Islet of Langerhans (tissue), 1 donor: ENCODE measurements around the gene HMCN2.

Experiments
- FAIRE-seq: peaks from one replicate; lab custom pipeline; 2011; peaks lifted over from hg19 to GRCh38; lab: Jason Lieb, UNC

HMCN2 gene

GRCh38 chr9:130370226-130370625, 104.7 kb downstream of the HMCN2 start:
- FAIRE-seq: no peak

DNA sequence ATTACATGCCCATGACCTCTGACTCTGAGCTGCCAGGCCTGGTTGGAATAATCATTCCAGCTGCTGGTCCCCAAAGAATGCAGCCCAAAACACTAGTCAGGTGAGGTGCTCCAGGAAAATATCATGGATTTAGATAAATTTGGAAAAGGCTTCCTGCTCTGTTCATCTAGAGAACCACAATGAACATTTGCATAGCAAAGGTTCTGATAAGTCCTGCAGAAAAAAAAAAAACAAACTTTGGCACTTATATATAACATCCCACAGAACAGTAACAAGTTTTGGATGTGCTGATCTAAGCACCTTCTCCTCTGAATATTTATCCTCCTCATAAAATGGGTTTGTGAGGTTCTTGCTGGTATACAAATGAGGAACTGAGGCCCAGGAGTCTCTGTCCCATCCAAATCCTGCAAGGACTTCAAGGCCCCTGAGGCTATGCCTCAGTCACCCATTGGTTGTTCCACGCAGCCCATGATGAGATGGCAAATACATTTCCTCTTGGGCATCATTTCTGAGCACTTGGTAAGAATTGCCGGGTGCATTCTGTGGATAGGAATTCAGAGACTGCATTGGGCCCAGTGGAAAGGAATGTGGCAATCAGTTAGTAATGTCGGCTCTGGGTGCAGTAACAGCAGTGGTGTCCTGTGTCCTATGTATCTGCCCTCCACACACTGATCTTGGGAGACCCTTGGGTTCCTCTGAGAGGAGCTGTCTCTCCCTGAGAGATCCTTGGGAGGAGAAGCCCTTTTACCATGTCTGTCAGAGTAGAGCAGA, 105.8 kb downstream of the HMCN2 start:
- FAIRE-seq: no peak

DNA sequence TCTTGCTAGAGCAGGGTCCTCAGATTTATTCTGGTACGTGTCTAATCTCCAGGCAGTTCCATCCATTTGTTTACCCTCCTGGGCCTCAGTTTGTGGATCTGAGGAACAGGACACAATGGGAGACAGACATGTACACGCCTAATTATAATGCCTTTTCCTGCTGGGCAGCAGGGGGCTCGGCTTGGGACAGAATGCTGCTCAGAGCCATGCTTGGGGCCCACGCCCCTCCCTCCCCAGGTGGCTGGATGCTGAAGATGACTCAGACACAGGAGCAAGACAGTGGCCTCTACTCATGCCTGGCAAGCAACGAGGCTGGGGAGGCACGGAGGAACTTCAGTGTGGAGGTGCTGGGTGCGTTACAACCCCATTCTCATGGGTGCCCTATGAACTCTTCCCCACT, 106.5 kb downstream of the HMCN2 start:
- no peak for FAIRE-seq

DNA sequence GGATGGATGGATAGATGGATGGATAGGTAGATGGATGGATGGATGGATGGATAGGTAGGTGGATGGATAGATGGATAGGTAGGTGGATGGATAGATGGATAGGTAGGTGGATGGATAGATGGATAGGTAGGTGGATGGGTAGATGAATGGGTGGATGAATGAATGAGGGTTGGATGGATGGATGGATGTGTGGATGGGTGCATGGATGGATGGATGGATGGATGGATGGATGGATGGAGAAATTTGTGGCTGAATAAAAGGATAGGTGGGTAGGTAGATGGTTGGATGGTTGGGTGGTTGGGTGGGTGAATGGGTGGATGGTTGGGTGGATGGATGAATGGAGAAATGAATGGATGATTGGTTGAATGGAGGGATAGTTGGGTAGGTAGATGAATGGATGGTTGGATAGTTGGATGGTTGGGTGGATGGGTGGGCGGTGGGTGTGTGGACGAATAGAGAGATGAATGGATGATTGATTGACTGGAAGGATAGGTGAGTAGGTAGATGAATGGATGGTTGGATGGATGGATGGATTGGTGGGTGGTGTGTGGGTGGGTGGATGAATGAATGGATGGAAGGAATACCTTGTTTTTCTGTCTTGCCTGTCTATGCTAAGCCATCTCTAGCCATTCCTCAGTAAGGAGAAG, 108.2 kb downstream of the HMCN2 start:
- FAIRE-seq: no peak

DNA sequence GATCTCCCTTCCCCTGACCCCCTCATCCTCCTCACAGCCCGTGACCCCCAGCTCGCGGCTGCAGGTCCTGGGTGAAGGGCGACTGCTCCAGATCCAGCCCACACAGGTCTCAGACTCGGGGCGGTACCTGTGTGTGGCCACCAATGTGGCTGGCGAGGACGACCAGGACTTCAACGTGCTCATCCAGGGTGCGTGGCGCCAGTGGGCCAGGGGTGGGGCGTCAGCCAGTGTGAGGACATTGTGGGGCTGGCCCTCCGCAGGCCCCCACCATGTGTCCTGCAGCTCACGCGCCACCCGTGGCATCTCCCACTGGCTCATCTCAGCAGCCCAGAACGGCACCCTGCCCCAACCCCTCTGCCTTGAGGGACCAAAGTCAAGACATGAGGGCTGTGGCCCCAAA, 112.1 kb downstream of the HMCN2 start:
- FAIRE-seq: no peak

GRCh38 chr9:130378875-130379648, 113.5 kb downstream of the HMCN2 start:
- FAIRE-seq: no peak

DNA sequence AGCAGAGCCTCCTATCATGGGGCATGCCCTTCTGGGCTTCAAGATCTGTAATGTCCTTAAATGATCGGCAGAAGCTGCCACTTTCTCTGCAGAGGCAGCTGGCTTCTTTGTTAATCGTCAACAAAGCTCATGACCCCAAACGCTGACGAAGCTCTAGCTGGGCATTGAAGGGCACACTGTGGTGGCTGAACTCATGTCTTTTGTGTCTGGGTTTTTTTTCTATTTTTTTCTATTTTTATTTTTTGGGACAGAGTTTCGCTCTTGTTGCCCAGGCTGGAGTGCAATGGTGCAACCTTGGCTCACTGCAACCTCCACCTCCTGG, 114.0 kb downstream of the HMCN2 start:
- no peak for FAIRE-seq

- FAIRE-seq: no peak
These were observed 115.4 kb downstream of the HMCN2 start for GRCh38 chr9:130380920-130381469.

DNA sequence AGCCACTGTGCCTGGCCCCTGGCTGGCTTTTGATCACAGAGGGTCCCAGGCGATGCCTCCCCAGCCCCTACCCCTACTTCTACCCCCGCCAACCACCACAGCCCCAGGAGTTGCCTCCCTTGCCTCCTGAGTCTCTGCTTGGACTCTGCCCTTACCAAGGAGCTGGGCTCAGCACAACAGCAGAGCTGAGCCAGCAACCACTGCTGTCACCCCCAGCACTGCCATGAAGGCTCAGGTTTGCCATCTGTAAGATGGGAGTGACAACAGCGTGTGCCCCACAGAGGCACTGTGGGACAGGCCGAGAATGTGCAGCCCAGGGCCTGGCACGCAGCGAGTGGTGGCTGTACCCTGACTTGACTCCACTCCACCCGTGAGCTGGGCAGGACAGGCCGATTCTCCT, 116.1 kb downstream of the HMCN2 start:
- no peak for FAIRE-seq

GRCh38 chr9:130382096-130382495, 116.5 kb downstream of the HMCN2 start:
- FAIRE-seq: no peak

GRCh38 chr9:130382636-130383349, 117.2 kb downstream of the HMCN2 start:
- no peak for FAIRE-seq

DNA sequence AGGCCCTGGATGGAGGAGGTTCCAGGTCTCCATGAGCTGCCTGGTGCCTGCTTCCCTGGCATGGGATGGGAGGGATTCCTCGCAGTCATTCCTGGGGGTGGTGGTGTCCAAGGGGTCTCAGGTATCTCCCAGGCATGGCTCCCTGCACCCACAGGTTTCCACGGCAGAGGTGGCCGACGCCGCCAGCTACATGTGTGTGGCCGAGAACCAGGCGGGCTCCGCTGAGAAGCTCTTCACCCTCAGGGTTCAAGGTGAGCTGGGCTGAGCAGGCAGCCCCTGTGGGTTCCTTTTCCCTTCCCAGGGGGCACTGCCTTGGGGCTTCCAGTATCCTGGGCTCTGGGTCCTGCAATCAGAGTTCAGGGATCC, 117.8 kb downstream of the HMCN2 start:
- no peak for FAIRE-seq

GRCh38 chr9:130383979-130384676, 118.6 kb downstream of the HMCN2 start:
- no peak for FAIRE-seq

DNA sequence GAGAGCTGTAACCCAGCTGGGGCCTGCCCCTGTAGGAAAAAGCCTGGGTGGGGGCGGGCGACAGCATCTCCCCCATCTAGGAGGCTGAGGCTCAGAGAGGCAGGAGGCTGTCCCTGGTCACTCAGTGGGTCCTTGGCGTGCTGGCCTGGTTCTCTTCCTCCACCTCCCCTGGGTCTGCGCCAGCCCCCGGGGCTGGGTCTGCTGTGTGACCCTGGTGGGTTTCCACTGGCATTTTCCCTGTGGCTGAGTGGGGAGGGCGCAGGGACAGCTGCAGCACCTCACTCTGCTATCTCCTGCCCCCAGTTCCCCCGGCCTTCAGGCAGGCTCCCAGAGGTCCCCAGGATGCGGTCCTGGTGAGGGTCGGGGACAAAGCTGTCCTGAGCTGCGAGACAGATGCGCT, 119.7 kb downstream of the HMCN2 start:
- FAIRE-seq: no peak

GRCh38 chr9:130387398-130387797, 121.8 kb downstream of the HMCN2 start:
- no peak for FAIRE-seq

DNA sequence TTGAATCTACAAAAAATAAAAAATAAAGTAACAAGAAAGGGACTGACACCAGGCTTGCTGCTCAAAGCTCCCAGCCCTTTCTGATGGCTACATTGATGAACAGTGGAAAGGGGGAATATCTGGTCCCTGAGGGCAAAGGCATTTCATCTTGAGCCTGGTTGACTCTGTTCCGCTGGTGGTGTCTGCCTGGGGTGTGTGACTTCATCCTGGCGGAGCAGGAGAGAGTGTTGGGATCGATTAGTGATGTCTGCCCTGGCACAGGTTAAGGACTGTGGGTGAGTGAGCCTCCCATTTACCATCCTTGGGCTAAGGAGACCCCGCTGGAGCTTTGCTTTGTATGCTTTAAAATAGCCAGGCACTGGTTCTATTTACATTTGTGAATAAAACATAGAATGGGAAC, 122.3 kb downstream of the HMCN2 start:
- no peak for FAIRE-seq

DNA sequence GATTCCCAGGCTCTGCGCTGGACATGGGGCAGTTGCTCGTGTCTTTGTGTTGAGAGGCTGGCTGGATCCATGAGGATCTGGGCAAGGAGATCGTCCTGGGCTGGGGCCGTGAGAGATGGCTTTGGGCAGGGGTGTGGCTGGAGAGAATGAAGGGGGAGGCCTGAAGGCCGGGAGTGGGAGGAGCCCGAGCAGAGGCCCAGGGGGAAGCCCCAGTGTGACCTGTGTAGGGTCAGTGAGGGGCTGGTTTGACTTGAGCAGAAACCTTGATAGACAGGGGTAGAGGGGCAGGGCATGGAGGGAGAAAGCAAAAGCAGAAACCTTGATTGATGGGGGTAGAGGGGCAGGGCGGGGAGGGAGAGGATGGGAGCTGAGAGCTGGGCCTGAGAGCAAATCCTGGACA, 124.8 kb downstream of the HMCN2 start:
- no peak for FAIRE-seq

DNA sequence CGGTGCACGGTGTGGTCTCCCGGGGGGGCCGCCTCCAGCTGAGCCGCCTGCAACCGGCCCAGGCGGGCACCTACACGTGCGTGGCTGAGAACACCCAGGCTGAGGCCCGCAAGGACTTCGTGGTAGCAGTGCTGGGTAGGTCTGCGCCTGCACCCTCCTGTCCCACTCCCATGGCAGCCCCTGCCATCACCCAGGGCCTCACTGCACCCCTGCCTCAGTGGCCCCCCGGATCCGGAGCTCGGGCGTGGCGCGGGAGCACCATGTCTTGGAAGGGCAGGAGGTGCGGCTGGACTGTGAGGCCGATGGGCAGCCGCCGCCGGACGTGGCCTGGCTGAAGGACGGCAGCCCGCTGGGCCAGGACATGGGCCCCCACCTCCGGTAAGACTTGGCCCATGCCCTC, 125.4 kb downstream of the HMCN2 start:
- FAIRE-seq: no peak

- FAIRE-seq: no peak
These were observed 126.3 kb downstream of the HMCN2 start for GRCh38 chr9:130391866-130392265.

DNA sequence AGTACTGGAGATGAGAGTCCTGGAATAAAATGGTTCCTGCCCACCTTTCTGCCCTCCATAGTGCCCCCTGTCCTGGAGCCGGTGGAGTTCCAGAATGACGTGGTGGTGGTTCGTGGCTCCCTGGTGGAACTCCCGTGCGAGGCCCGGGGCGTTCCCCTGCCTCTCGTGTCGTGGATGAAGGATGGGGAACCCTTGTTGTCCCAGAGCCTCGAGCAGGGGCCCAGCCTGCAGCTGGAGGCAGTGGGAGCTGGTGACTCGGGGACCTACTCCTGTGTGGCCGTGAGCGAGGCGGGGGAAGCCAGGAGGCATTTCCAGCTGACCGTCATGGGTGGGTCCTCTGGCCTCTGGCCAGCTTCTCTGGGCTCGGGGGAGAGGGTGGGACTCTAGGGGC, 128.1 kb downstream of the HMCN2 start:
- FAIRE-seq: no peak

DNA sequence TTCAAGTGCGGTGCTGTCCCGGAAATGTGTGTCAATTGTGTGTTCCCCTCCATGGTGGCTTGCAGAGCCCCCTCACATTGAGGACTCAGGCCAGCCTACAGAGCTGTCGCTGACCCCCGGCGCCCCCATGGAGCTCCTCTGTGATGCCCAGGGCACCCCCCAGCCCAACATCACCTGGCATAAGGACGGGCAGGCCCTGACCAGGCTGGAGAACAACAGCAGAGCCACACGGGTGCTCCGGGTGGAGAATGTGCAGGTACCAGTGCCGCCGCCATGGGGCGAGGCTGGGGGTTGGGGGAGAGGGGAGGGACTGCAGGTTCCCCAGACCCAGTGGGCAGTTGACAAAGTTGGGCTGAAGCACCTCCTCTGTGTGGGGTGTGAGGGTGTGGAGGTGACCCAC, 128.8 kb downstream of the HMCN2 start:
- no peak for FAIRE-seq
